H54 (cell line): ENCODE results near the gene SLC35F6.
"Not testable (repeated sequence)": the region's sequence is repeated elsewhere in the genome, so short reads cannot be mapped to it uniquely, and the experiment has no call there.

Experiments
- DNase-seq: peaks from one replicate; pipeline ENCODE4 v3.0.0; 2011; ENCODE audit warnings: low spot score, mixed read lengths; ENCODE audit not compliant: insufficient read length
- FAIRE-seq: peaks from 3 replicates; lab custom pipeline; 2011; peaks lifted over from hg19 to GRCh38; lab: Jason Lieb, UNC
- POLR2A ChIP-seq: IDR thresholded peaks from 2 replicates; pipeline ENCODE4 v1.6.1; 2011; ENCODE audit warnings: low read depth, mild to moderate bottlenecking, low read length

The SLC35F6 gene

DNA sequence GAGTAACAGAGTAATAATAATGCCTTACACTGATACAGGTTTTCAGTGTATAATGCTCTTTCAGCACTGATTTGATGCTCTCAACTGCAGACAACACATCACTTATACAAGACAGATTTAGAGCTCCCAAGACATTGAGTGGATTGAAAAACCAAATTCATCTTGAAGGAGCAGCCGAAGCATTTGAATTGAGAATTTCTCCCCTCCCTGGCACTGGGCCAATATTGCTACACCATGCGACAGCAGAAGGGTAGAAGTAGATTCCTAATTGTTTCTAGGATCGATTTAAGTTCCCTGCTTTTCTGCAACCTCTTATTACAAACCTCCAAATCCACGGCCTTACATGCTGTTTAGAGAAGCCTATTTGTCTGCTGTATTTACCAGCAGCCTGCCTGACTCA lies 37.2 kb downstream of the SLC35F6 start:
- no peak for DNase-seq
- FAIRE-seq, result no peak
- TF ChIP-seq POLR2A, result no peak

DNA sequence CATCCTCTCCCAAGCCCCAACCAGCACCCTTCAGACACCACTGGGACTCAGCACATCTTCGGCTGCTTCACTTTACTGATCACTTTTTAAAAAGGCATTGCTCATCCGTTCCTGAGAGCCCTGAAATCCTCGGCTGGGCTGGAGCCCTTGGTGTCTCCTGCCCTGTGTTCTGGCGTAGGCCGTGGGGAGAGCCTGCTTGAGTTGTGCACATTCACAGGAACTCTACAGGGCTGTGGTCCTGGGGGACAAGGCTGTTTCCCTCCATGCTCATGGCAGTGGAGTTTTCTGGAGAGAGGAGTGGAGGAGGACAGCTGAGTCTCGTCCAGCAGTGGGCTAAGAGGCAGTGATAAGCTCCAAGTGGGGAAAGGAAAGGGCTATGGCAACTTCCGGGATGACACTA lies 37.7 kb downstream of the SLC35F6 start:
- FAIRE-seq (no peak), DNase-seq (no peak)
- no peak for TF ChIP-seq POLR2A

DNA sequence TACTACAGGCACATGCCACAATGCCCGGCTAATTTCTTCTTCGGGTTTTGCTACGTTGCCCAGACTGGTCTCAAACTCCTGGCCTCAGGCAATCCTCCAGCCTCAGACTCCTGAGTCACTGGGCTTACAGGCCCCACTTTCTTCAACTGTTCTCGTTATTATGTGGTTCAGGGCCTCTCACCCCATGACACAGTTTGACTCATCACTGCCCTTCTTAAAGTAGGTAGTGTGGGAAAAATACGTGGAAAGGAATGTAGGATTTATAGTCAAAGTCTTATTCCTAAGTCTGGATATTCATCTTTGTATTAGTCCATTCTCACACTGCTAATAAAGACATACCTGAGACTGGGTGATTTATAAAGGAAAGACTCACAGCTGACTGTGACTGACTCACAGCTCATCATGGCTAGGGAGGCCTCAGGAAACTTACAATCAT lies 41.2 kb downstream of the SLC35F6 start:
- peak; percentile 90 for FAIRE-seq
- DNase-seq, result peak; percentile 63
- TF ChIP-seq POLR2A, result no peak

DNA sequence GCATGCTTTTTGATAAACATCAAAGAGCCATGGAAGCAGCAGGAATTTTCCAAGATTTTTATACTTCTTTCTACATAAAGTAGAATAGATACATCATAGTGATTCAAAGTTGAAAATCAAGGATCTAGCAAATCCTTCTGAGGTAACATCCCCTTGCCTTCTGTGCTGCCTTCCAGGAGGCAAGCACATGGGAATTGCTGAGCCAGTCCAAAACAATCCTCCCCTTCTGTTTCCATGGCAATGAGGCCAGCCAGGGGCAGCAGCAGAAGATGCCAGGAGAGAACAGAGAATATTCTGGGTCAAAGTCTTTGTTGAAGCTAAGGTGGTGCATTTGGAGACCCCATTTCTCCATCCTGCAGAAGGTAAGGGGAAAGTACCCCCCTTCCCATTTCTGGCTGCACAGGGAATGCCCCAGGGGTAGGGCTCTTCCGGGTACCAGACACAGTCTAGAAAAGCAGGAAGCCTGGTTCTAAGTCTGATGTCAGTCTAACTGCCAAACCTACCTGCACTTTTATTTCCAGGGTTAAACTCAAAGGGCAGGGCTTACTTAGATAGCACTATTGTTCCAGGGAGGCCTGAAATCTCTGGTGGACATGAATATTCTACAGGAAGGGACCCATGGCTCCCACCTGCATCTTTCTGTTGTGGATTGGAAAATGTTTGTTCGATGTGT lies 43.8 kb downstream of the SLC35F6 start:
- no peak for FAIRE-seq
- TF ChIP-seq POLR2A, result no peak
- no peak for DNase-seq

DNA sequence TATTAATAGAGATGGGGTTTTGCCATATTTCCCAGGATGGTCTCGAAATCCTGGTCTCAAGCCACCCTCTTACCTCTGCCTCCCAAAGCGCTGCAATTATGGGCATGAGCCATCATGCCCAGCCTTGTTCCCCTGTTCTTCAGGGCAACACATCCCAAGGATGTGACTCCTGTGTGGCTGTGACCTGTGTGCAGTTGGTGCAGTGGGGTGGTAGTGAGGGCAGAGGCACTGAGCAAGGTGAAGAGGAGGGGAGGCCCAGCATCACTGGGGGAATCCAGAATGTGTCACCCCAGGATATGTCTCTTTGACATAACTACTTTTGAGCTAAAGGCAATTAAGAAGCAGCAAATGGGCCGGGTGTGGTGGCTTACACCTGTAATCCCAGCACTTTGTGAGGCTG lies 45.1 kb downstream of the SLC35F6 start:
- FAIRE-seq (no peak), DNase-seq (no peak)
- TF ChIP-seq POLR2A, result no peak

DNA sequence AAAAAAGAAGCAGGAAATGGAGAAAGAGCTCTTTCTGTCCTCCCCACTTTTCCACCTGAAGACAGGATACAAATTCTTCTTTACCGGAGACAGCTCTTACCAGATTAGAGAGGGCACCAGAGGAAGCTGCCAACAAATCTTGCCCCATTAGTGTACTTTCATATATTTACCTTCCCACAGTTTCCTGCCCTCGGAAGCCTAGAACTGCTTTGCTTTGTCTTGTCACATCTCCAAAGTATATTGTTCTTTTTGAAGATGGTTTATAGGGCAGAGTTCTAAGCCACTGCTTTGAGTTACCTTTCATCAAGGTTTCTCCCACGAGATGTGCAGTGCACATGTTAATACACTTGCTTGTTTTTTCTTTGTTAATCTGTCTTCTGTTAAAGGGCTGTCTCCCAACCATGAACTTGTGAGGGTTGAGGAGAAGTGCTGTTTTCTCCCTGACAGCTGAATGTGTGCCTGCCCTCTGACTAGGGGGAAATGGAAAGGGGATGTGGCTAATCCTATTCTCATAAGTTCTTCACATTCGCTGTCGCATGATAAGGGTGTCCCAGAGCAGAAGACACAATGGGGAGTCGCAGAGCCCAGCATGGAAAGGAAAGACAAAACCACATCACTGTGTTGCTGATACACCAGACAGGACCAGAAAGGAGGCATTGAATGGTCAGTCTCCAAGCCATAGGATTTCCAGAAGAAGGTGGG lies 45.9 kb downstream of the SLC35F6 start:
- no peak for FAIRE-seq
- DNase-seq, result no peak
- no peak for TF ChIP-seq POLR2A

DNA sequence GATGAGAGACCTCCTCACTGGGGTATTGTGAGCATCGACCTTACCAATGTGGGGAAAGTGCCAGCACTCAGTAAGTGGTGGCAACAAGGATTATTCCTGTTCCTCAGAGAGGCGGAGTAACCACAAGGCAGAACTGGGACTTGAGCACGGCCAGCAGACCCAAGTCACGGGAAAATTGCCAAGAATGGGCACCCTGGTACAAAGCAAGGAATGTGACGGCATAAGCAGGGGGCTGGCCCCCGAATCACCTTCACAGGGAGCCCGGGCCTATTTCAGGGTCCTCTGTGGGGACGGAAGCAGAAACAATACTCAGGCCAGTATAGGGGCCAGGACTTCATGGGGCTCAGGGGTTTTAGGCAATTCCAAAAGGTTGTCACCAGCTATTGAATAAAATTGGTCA lies 47.2 kb downstream of the SLC35F6 start:
- no peak for FAIRE-seq
- TF ChIP-seq POLR2A, result no peak

DNA sequence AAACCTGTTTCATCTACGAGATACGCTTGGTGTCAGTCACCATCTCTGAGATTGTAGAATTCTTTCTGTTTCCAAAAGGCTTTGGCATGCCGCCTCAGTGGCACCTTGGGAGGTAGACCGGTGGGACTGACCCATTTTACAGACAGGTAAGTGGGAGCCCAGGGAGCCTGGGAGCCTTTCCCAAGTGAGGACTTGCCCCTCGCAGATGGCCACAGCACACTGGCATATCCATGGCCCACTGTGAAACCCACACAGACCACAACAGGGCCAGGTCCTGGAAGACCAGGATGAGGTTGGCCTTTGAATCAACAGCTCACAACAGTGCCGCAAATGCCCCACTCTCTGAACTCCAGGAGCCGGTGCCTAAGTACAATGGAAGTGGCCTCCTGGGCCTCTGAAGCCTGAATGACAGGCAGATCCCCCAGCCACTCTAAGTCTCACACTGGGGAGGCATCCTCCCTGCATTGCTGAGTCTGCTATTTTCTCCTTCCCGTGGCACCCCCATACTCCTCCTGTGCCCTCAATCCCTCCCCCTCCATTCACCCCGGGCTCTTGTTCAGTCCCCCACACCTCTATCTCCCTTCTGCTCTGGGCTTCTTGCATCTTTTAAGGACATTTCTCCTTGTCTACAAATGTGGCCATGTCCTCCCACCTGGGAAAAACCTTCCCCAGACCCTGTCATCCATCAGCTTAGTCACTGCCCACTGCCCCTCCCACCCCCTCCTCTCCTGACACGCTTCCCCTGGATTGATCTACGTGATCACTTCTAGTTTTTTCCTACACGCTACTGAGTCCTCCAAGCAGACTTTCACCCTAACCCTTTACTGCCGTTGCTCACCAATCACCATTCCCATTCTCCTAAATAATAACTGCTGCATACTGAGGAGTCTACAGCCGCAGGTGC lies 48.0 kb downstream of the SLC35F6 start:
- DNase-seq (no peak), FAIRE-seq (no peak)
- TF ChIP-seq POLR2A, result no peak

More for the DNA sequence above, 47.2 kb downstream of the SLC35F6 start:
- no peak for DNase-seq

DNA sequence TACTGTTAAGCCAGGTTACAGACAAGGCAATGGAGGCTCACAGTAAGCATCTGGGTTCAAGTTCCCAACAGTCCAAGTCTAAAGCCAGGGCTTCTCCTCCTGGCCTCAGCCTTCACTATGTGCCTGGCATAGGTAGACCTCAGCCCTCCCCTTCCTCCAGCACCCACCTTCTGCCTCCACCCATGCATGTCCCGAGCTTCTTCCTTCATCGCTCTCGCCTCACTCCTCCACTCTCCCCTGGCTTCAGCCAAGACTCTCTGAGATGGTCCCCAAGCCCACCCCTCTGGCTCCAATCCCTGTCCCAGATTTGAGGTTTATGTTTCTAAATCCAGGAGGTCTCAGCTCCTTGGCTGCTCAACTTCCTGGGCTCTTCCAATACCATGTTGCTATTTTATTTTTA lies 48.6 kb downstream of the SLC35F6 start:
- DNase-seq (no peak), FAIRE-seq (no peak)
- no peak for TF ChIP-seq POLR2A

DNA sequence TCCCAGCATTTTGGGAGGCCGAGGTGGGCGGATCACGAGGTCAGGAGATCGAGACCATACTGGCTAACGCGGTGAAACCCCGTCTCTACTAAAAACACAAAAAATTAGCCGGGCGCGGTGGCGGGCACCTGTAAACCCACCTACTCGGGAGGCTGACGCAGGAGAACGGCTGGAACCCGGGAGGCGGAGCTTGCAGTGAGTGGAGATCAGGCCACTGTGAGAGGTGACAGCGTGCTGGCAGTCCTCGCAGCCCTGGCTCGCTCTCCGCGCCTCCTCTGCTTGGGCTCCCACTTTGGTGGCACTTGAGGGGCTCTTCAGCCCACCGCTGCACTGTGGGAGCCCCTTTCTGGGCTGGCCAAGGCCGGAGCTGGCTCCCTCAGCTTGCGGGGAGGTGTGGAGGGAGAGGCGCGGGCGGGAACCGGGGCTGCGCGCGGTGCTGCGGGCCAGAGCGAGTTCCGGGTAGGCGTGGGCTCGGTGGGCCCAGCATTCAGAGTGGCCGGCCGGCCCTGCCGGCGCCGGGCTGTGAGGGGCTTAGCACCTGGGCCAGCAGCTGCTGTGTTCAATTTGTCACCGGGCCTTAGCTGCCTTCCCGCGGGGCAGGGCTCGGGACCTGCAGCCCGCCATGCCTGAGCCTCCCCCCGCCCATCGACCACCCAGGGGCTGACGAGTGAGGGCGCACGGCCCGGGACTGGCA lies 50.1 kb downstream of the SLC35F6 start:
- FAIRE-seq, DNase-seq: not testable (repeated sequence)

DNA sequence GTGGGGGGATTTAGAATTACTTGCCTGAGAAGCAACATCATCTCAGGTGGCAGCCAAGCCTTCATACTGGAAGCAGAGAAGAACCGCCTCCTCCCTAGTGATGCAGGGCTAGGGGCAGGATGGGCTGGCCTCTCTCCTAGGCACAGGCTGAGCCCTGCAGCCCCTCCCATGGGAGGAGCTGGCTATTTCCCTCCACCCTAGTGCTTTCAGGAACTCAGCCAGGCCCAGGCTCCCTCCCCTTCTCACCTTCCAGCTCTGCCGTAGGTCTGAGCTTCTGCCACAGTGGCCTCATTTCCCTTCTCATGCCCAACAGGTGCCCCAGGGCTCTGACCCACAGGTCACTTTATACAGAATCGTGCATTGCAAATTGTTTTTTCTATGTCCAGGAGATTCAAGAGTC lies 52.8 kb downstream of the SLC35F6 start:
- DNase-seq (peak; percentile 20), FAIRE-seq (no peak)
- TF ChIP-seq POLR2A, result no peak

DNA sequence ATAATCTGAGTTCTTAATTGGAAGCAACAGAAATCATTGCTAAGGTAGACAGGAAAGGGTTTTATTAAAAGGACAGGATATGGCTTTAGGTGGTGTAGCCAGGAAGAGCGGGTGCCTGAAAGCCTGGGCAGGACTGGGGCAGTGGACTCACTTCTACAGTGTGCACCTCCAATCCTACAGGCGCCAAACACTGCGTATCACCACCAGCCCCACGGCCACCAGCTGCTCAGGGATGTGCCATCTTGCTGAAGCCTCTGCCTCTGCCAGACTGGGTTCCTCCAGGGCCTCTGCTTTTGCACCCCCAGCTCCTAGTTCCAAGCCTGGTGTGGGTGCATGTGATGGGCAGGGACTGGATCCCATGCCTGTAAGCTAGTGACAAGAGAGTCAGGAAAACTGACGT lies 54.2 kb downstream of the SLC35F6 start:
- no peak for DNase-seq
- TF ChIP-seq POLR2A, result no peak
- FAIRE-seq, result no peak

DNA sequence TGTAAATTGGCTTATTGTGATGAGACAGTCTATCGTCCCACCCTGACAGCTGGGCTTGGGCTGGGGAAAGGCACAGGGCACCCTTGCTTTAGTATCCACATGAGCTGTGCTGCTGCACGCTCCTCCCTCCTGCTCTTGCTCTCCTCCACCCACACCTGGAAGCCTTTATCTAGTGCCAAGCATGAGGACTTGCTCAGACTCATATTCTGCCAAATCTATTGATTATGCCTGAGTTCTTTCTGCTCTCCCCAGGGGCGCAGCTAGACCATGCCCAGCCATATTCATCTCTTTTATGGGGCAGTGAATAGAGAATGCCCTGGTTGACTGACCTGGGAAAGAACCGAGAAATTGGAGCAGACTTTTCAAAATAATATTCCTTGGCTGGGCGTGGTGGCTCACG lies 54.9 kb downstream of the SLC35F6 start:
- TF ChIP-seq POLR2A, result no peak
- no peak for FAIRE-seq
- no peak for DNase-seq
